Aorta (tissue), 5 donors: ENCODE data around the gene PPRC1. TPM values are rescaled to one million over a fixed set of nuclear protein-coding genes. Genes with fewer than 3 reads are reported as not detected.
A peak's percentile ranks its signal among the peaks of the same experiment; 100 is the strongest.
"Not testable (repeated sequence)": the region's sequence is repeated elsewhere in the genome, so short reads cannot be mapped to it uniquely, and the experiment has no call there.

Experiments used
- ATAC-seq: fragments of 200-7000 bp; cut with Tn5 transposase; one replicate; pipeline ENCODE4 v1.9.1; 2022; ENCODE audit warnings: moderate library complexity; ENCODE audit not compliant: low FRiP score
- DNase-seq, 2 donors: peaks; one replicate each; pipeline ENCODE4 v3.0.0-alpha.2; 2020
- H3K27ac ChIP-seq, 2 donors: one replicate each; pipeline ENCODE4 v1.5.1; 2013; ENCODE audit warnings: low read length in 2 of 2, mild to moderate bottlenecking in 2 of 2, moderate library complexity in 2 of 2, control low read depth in 1 of 2, inconsistent platforms in 1 of 2, low read depth in 1 of 2
- H3K27me3 ChIP-seq, 2 donors: one replicate each; pipeline ENCODE4 v1.6.1; 2013; ENCODE audit warnings: control low read depth in 1 of 2, low read length in 1 of 2, mild to moderate bottlenecking in 1 of 2, moderate library complexity in 1 of 2; ENCODE audit not compliant: insufficient read depth in 2 of 2, control insufficient read depth in 1 of 2
- H3K36me3 ChIP-seq, 2 donors: one replicate each; pipeline ENCODE4 v1.6.1; 2013; ENCODE audit warnings: control low read depth in 1 of 2, low read length in 1 of 2, mild to moderate bottlenecking in 1 of 2; ENCODE audit not compliant: insufficient read depth in 2 of 2, control insufficient read depth in 1 of 2
- H3K4me1 ChIP-seq, 2 donors: one replicate each; pipeline ENCODE4 v1.6.1; 2013; ENCODE audit warnings: low read length in 2 of 2, control low read depth in 1 of 2, mild to moderate bottlenecking in 1 of 2, moderate library complexity in 1 of 2; ENCODE audit not compliant: insufficient read depth in 2 of 2, control insufficient read depth in 1 of 2
- H3K4me3 ChIP-seq, 2 donors: one replicate each; pipeline ENCODE4 v1.5.1; 2013; ENCODE audit warnings: low read length in 2 of 2, control low read depth in 1 of 2, mild to moderate bottlenecking in 1 of 2
- H3K9me3 ChIP-seq: one replicate; pipeline ENCODE4 v1.6.1; 2013; ENCODE audit warnings: mild to moderate bottlenecking, low read length; ENCODE audit not compliant: control insufficient read depth
- WGBS, 2 donors: extraction: QIAGEN DNeasy Blood & Tissue Kit; methylation state at CpG; one replicate each; pipeline ENCODE4 v1.1.7; 2013; 5-methylcytosine and 5-hydroxymethylcytosine counted together
- intact Hi-C, 2 donors: fragments of 100-400 bp; cut with DNase I; formaldehyde crosslinking; loops; one replicate each; pipeline versions ENCODE4 v1.14.2 to v1.15.0; 2022
- polyA plus RNA-seq, 2 donors: library from polyadenylated mRNA; stranded (reverse); fragments of 200-250 nt; gene quantifications; one replicate each; pipeline ENCODE4 v1.2.3, GENCODE V29; 2013
- total RNA-seq, 2 donors: library from RNA; stranded (reverse); fragmentation: NEBNext Ultra II Directional; extraction: Animal tissue kit (Norgen Biotek cat#: 25700); gene quantifications; one replicate each; pipeline ENCODE4 v1.2.1, GENCODE V29; 2021
- donor health status: healthy with polysubstance abuse.
- donor health status: Bipolar disorder and iron deficiency.
- donor health status: DM: no; HTN: no; CAD: no.
- donor health status: DM: no; HTN: no; CAD: no.
- donor health status: DM: yes; HTN: yes; CAD: no.

PPRC1 gene
- total and polyA plus RNA-seq, 4 donors = 9.8 to 35.9 (median 24.8) TPM

DNA sequence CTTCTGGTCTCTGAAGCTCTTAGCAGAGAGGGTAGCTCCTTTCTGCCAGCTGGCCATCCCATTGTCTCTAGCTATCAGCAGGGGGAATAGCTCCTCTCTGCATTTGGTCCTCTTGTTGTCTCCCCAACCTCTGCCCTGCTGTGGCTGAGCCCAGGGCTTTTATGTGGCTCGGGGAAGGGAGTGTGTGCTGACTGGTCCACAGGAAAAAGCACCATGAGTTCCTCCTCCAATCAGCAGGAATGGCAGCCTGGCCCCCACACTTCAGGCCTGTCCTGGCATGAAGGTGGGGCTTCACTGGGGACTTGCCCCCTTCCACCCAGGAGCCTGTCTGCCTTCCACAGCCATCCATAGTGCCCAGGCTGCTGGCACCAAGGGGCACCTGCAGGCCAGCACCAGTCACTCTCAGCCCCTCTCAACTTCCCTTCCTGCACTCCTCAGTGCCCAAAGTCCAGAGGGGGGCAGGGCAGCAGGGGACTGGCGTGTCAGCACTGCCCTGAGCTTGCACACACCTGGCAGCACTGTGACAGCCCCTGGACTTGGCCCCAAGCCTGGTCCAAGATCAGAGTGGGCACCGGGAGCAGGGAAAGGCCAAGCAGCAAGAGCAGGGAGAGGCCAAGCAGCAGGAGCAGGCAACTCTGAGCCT, 55.6 kb downstream of the PPRC1 start:
- ATAC-seq (no peak), DNase-seq (peak in 1 of 2 donors; percentile 57)
- no peaks in the 10 kb centered on the region for H3K27me3 ChIP-seq
- WGBS, 2 donors = 68 to 69% methylated on average over 3 of the region's 3 CpGs
- H3K4me1 ChIP-seq = no peaks in the 10 kb centered on the region
- no peak overlapping the region for H3K27ac ChIP-seq
- H3K4me3 ChIP-seq = no peak overlapping the region
- H3K36me3 ChIP-seq = no peaks in the 10 kb centered on the region
- intact Hi-C loops = no loop called here
- no peaks in the 10 kb centered on the region for H3K9me3 ChIP-seq

DNA sequence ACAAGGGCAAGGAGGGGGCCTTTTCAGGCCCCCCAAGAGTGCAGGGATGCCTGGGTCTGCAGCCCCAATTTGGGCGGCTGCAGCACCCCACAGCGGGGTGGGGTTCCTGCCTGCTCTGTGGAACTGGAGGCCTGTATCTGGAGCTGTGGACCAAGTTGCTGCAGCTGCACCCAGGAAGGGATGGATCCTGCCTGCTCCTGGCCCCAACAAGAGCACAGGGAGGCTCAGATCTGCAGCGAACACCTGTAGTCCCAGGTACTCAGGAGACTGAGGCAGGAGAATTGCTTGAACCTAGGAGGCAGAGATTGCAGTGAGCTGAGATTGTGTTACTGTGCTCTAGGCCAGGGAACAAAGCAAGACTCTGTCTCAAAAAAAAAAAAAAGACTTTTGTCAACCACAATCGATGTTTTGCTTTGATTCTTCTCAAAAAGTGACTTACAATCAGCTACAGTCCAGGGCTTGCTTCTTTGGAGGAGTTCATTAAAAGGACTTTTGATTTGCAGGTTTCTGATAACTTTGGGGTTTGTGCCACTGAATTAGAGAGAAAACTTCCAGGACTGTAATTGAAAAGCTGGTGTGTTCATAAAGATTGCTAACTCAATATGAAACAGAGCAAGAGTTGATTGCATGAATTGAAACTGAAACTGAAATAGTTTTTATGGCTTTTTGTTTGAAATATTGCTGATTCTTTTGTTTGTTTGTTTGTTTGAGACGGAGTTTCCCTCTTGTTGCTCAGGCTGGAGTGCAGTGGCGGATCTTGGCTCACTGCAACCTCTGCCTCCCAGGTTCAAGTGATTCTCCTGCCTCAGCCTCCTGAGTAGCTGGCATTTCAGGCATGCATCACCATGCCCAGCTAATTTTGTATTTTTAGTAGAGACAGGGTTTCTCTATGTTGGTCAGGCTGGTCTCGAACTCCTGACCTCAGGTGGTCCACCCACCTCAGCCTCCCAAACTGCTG, 56.4 kb downstream of the PPRC1 start:
- H3K36me3 ChIP-seq, ATAC-seq, H3K9me3 ChIP-seq, DNase-seq, H3K4me1 ChIP-seq, intact Hi-C loops, H3K27me3 ChIP-seq, H3K27ac ChIP-seq, H3K4me3 ChIP-seq: not testable (repeated sequence)
- WGBS, 2 donors = 76 to 82% methylated on average over 7 of the region's 7 CpGs

DNA sequence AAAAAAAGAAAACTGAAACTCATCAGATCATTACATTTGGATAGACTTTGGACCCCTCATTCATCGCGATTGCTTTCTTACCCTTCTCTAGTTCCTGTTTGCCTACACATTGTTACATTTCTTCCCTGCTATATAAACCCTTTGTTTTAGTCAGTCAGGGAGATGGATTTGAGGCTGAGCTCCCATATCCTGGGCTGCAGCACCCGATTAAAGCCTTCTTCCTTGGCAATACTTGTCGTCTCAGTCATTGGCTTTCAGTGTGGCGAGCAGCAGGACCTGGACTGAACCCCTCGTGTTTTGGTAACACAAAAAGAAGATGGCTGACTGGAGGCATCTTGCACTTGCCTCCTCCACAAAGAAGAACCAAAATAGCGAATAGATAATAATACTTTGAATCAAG, 59.1 kb downstream of the PPRC1 start:
- Histone ChIP-seq H3K4me1 (no peaks in the 10 kb centered on the region), H3K27me3 (no peaks in the 10 kb centered on the region), H3K9me3 (no peaks in the 10 kb centered on the region), H3K36me3 (no peaks in the 10 kb centered on the region), H3K4me3 (no peak overlapping the region), H3K27ac (no peak overlapping the region)
- no peak for ATAC-seq
- WGBS, 2 donors = 76 to 82% methylated on average over 7 of the region's 7 CpGs
- no peak for DNase-seq
- intact Hi-C loops = no loop called here

DNA sequence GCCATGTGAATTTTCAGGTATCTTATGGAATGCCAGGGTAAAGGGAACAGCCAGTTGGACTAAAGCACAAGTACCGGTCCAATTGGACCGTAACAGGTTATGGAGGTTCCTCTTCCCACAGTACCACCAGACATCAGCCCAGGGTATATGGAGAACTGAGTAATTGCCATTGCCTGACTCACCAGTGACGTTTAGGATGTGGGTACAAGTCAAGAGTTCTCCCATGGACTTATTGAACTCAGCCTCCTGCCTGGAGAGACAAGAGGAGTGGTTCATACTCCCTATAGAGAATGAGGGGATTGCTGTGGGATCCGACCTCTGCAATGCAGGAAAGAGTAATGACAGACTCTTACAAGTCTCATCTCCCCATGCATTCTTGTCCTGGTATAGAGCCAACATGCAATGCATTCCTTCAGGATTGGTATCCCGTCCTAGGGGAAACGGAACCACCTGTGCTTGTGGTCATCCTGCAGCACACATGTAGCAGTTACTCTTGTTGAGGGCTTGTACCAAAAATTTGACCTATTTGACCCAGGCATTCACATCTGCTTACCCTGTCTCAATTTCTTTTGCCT, 62.5 kb downstream of the PPRC1 start:
- intact Hi-C loops = no loop called here
- Histone ChIP-seq H3K27ac (no peak overlapping the region), H3K4me1 (no peaks in the 10 kb centered on the region), H3K27me3 (no peaks in the 10 kb centered on the region), H3K9me3 (no peaks in the 10 kb centered on the region), H3K36me3 (no peaks in the 10 kb centered on the region), H3K4me3 (no peak overlapping the region)
- WGBS, 2 donors = 78 to 79% methylated on average over 6 of the region's 6 CpGs
- DNase-seq (no peak), ATAC-seq (no peak)

DNA sequence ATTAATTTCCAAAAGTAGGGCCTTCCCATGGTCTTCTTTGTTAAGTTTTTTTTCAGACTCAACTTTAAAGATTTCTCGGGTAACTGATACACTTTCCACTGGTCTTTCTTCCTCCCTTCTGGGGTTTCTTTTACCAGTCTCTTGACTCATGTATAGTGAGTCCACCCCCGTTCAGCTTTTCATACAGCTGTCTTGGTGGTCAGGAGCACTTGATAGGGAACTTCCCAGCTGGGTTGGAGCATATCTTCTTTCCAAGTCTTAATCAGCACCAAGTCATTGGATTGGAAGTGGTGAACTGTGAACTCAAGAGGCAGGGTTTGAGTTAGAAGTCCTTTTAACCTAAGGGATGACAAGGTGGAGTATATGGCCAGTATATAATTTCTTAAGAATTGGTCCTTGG, 64.1 kb downstream of the PPRC1 start:
- Histone ChIP-seq H3K4me3 (no peak overlapping the region), H3K27me3 (no peaks in the 10 kb centered on the region), H3K36me3 (no peaks in the 10 kb centered on the region), H3K9me3 (no peaks in the 10 kb centered on the region), H3K27ac (no peak overlapping the region), H3K4me1 (no peaks in the 10 kb centered on the region)
- ATAC-seq (no peak), DNase-seq (no peak)
- 68 to 76% methylated on average over 2 of the region's 2 CpGs for WGBS, 2 donors
- intact Hi-C loops = no loop called here

DNA sequence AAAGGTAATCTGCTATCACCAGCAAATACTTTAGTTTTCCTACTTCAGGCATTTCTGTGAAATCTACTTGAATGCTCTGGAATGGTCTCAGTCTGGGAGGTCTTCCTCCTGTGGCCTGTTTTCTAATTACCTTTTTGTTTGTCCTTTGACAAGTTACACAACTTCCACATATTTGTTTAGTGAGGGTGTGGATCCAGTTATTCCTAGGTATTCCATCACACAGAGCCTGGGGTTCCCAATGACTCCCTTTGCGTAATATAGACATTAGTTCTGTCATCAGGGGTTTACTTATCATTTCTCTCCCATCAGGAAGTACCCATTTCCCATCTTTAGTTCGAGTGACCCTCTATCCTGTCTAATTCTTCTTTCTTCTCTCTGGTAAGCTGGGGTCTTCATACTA, 65.2 kb downstream of the PPRC1 start:
- ATAC-seq (no peak), DNase-seq (no peak)
- WGBS, 2 donors = 75 to 79% methylated on average over 2 of the region's 2 CpGs
- H3K4me3 ChIP-seq = no peak overlapping the region
- H3K27me3 ChIP-seq = peaks cover 0 to 2% of the 10 kb centered on the region in 2 donors
- no peaks in the 10 kb centered on the region for H3K9me3 ChIP-seq
- no peaks in the 10 kb centered on the region for H3K4me1 ChIP-seq
- H3K36me3 ChIP-seq = no peaks in the 10 kb centered on the region
- intact Hi-C loops = no loop called here
- H3K27ac ChIP-seq = no peak overlapping the region

Other genes with a start within 250 kb of the PPRC1 start
- 10 to 100 TPM; 20.8 to 26.9 TPM for gene ARMH3, start 76.9 kb upstream of the PPRC1 start, total RNA-seq
- gene ARMH3, start 76.9 kb upstream of the PPRC1 start, polyA plus RNA-seq = 10 to 100 TPM in 1 of 2 donors, 1 to 10 TPM in 1; 8.6 to 13.6 TPM
- 10 to 100 TPM; 14.4 to 15.0 TPM for gene HPS6, start 67.7 kb upstream of the PPRC1 start, total RNA-seq
- gene HPS6, start 67.7 kb upstream of the PPRC1 start, polyA plus RNA-seq = 1 to 10 TPM; 4.3 to 9.0 TPM
- gene LDB1, start 12.7 kb upstream of the PPRC1 start, total RNA-seq = 10 to 100 TPM; 43.0 to 67.3 TPM
- gene LDB1, start 12.7 kb upstream of the PPRC1 start, polyA plus RNA-seq = 10 to 100 TPM; 16.2 to 42.8 TPM
- gene NOLC1, start 19.3 kb downstream of the PPRC1 start, total RNA-seq = 10 to 100 TPM; 35.3 to 35.9 TPM
- 10 to 100 TPM; 13.6 to 13.7 TPM for gene NOLC1, start 19.3 kb downstream of the PPRC1 start, polyA plus RNA-seq
- not detected for gene ELOVL3, start 93.3 kb downstream of the PPRC1 start, total RNA-seq
- not detected for gene ELOVL3, start 93.3 kb downstream of the PPRC1 start, polyA plus RNA-seq
- not detected for gene PITX3, start 108.5 kb downstream of the PPRC1 start, total RNA-seq
- under 1 TPM in 1 of 2 donors, not detected in 1; 0.13 TPM for gene PITX3, start 108.5 kb downstream of the PPRC1 start, polyA plus RNA-seq
- 10 to 100 TPM; 41.9 to 44.0 TPM for gene GBF1, start 112.5 kb downstream of the PPRC1 start, total RNA-seq
- 10 to 100 TPM in 1 of 2 donors, 1 to 10 TPM in 1; 7.1 to 23.3 TPM for gene GBF1, start 112.5 kb downstream of the PPRC1 start, polyA plus RNA-seq